ENCODE data around the gene GALNS. TPM values are rescaled to one million over a fixed set of nuclear protein-coding genes. Genes with fewer than 3 reads are reported as not detected.
"Not testable (repeated sequence)": the region's sequence is repeated elsewhere in the genome, so short reads cannot be mapped to it uniquely, and the experiment has no call there.

Gene GALNS
- total and polyA plus RNA-seq, 4 donors: 9.3 to 44.1 (median 28.9) TPM

DNA sequence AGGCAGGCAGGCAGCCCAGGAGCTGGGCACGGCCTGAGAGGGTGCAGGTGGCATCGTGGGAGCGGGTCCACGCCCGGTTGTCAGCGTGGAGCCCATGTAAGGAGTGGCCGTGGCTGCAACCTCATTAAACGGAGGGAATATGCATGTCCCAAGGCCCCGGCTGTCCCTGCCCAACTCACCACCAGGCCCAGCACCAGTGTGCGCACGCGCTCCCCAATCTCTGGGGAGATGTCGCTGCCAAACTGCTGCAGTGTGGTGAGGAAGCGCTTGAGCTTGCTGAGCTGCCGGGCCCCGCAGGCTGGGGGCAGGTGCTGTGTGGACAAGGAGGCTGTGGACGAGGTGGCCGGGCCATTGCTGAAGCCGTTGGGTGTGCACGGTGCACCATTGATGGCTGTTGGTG lies 35.3 kb upstream of the GALNS start:
- no peak overlapping the region for H3K27ac ChIP-seq (ENCODE audit: low read depth in 1 of 2, low read length in 2 of 2)

DNA sequence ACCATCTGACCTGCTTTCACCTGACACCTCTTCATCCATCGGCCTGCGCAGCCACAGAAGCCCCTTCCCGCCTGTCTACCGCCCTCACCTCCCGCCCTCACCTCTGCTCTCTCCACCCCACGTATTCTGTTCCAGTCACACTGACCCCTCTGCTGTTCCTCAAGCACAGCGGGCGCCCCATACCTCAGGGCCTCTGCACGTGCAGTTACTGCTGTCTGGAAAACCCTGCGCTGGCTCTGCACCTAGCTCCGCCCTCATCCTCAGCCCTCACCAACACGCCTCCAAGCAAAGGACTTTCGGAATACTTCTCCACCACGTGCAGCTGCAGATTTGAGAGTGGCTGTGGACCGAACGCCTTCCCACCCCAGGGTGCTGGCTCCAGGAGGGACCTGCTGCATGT lies 34.3 kb upstream of the GALNS start:
- ATAC-seq (ENCODE audit: low FRiP score): no peak
- H3K4me3 ChIP-seq (ENCODE audit: low read length in 2 of 2): no peak overlapping the region
- 87 to 96% methylated on average over 16 of the region's 16 CpGs for WGBS, 2 donors
- H3K36me3 ChIP-seq (ENCODE audit: control insufficient read depth in 1 of 2, insufficient read depth in 2 of 2, low read length in 1 of 2): no peaks in the 10 kb centered on the region
- H3K4me1 ChIP-seq (ENCODE audit: control insufficient read depth in 1 of 2, insufficient read depth in 2 of 2, low read length in 2 of 2): no peaks in the 10 kb centered on the region
- H3K27ac ChIP-seq (ENCODE audit: low read depth in 1 of 2, low read length in 2 of 2): no peak overlapping the region
- H3K27me3 ChIP-seq (ENCODE audit: control insufficient read depth in 1 of 2, insufficient read depth in 2 of 2, low read length in 1 of 2): no peaks in the 10 kb centered on the region
- intact Hi-C loops (cut with DNase I): no loop called here
- no peak for DNase-seq
- no peaks in the 10 kb centered on the region for H3K9me3 ChIP-seq (ENCODE audit: control insufficient read depth, low read length)

More for the DNA sequence above, 35.3 kb upstream of the GALNS start:
- Histone ChIP-seq H3K27me3 (ENCODE audit: control insufficient read depth in 1 of 2, insufficient read depth in 2 of 2, low read length in 1 of 2) (no peaks in the 10 kb centered on the region), H3K4me3 (ENCODE audit: low read length in 2 of 2) (no peak overlapping the region), H3K36me3 (ENCODE audit: control insufficient read depth in 1 of 2, insufficient read depth in 2 of 2, low read length in 1 of 2) (no peaks in the 10 kb centered on the region), H3K4me1 (ENCODE audit: control insufficient read depth in 1 of 2, insufficient read depth in 2 of 2, low read length in 2 of 2) (no peaks in the 10 kb centered on the region), H3K9me3 (ENCODE audit: control insufficient read depth, low read length) (no peaks in the 10 kb centered on the region)
- ATAC-seq (ENCODE audit: low FRiP score) (no peak), DNase-seq (no peak)
- WGBS, 2 donors: 91 to 92% methylated on average over 20 of the region's 20 CpGs
- intact Hi-C loops (cut with DNase I): no loop called here

DNA sequence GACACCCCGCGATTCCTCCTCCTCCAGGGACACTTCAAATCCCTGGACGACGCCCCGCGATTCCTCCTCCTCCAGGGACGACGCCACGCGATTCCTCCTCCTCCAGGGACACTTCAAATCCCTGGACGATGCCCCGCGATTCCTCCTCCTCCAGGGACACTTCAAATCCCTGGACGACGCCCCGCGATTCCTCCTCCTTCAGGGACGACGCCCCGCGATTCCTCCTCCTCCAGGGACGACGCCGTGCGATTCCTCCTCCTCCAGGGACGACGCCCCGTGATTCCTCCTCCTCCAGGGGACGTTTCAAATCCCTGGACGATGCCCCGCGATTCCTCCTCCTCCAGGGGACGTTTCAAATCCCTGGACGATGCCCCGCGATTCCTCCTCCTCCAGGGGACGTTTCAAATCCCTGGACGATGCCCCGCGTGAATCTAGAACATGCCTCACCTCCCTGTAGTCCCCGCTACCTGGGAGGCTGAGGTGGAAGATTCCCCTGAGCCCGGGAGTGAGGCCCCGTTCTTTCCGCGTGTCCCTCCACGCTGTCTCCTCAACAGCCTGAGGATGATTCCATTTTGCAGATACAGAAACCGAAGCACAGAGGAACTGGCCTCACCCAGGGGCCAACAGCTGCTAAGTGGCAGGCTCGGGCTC lies 33.1 kb upstream of the GALNS start:
- H3K4me3 ChIP-seq (ENCODE audit: low read length in 2 of 2); H3K27ac ChIP-seq (ENCODE audit: low read depth in 1 of 2, low read length in 2 of 2); H3K36me3 ChIP-seq (ENCODE audit: control insufficient read depth in 1 of 2, insufficient read depth in 2 of 2, low read length in 1 of 2); H3K9me3 ChIP-seq (ENCODE audit: control insufficient read depth, low read length); H3K27me3 ChIP-seq (ENCODE audit: control insufficient read depth in 1 of 2, insufficient read depth in 2 of 2, low read length in 1 of 2); H3K4me1 ChIP-seq (ENCODE audit: control insufficient read depth in 1 of 2, insufficient read depth in 2 of 2, low read length in 2 of 2); ATAC-seq (ENCODE audit: low FRiP score); intact Hi-C loops (cut with DNase I); DNase-seq: not testable (repeated sequence)
- WGBS, 2 donors: 94 to 95% methylated on average over 48 of the region's 48 CpGs

DNA sequence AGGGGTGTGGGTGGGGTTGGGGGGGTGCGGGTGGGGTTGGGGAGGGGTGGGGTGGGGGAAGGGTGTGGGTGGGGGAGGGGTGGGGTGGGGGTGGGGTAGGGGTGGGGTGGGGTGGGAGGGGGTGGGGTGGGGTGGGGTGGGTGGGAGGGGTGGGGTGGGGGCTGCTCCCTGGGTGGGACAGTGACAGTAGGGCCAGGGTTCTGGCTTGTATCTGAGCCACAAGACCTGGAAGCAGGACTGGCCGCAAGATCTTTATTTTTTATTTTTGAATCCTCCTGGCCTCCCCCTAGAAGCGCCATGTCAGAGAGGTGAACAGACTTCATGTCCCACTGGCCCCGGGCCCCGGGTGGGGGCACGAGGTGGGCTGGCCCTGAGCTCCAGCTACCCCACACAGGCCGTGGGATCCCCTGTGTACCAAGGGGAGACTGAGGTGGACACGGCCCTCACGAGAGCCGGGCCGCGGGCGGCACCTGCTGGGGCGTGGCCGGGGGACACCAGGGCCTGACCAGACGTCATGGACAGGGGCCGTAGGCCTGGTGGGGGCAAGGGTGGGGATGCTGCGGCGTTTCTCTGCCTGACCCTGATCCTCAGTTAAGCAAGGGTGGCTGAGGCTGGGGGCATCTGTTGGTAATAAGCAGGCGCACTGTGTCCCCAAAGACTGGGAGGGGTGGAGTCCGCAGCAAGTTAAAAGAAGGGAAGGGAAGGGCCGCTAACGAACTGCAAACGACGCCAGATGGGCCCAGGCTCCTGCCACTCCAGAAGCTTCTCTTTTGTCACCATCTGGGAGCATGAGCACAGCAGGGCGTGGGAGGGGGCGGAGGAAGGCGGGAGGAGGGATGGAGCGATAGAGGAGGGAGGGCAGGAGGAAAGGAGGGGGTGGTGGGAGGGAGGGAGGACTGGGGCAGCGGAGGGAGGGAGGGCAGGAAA lies 32.0 kb upstream of the GALNS start:
- DNase-seq (no peak), ATAC-seq (ENCODE audit: low FRiP score) (no peak)
- Histone ChIP-seq H3K9me3 (ENCODE audit: control insufficient read depth, low read length) (no peaks in the 10 kb centered on the region), H3K36me3 (ENCODE audit: control insufficient read depth in 1 of 2, insufficient read depth in 2 of 2, low read length in 1 of 2) (no peaks in the 10 kb centered on the region), H3K4me1 (ENCODE audit: control insufficient read depth in 1 of 2, insufficient read depth in 2 of 2, low read length in 2 of 2) (no peaks in the 10 kb centered on the region), H3K27ac (ENCODE audit: low read depth in 1 of 2, low read length in 2 of 2) (no peak overlapping the region), H3K4me3 (ENCODE audit: low read length in 2 of 2) (no peak overlapping the region), H3K27me3 (ENCODE audit: control insufficient read depth in 1 of 2, insufficient read depth in 2 of 2, low read length in 1 of 2) (no peaks in the 10 kb centered on the region)
- 88 to 90% methylated on average over 24 to 30 of the region's 30 CpGs for WGBS, 2 donors
- intact Hi-C loops (cut with DNase I): no loop called here

DNA sequence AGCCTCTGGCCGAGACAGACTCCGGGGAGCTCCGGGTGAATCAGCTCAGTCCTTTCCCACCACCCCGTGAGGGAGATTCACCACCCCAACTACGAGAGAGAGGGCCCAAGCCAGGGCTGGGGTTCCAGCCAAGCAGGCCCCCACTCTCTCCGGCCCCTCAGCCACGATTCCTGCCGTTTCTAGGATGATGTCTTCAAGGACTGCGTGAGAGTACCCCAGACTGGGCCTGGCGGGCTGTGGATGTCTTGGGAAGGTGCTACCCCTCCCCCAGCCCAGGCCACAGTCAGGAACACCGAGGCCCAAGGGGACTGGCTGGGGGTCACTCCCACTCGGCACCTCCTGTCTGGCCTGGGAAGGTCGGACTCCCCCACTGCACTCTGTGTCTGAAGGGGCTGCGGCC lies 31.3 kb upstream of the GALNS start:
- WGBS, 2 donors: 84 to 88% methylated on average over 12 to 14 of the region's 14 CpGs
- intact Hi-C loops (cut with DNase I): no loop called here
- Histone ChIP-seq H3K27me3 (ENCODE audit: control insufficient read depth in 1 of 2, insufficient read depth in 2 of 2, low read length in 1 of 2) (no peaks in the 10 kb centered on the region), H3K4me1 (ENCODE audit: control insufficient read depth in 1 of 2, insufficient read depth in 2 of 2, low read length in 2 of 2) (no peaks in the 10 kb centered on the region), H3K27ac (ENCODE audit: low read depth in 1 of 2, low read length in 2 of 2) (no peak overlapping the region), H3K4me3 (ENCODE audit: low read length in 2 of 2) (no peak overlapping the region), H3K9me3 (ENCODE audit: control insufficient read depth, low read length) (no peaks in the 10 kb centered on the region), H3K36me3 (ENCODE audit: control insufficient read depth in 1 of 2, insufficient read depth in 2 of 2, low read length in 1 of 2) (no peaks in the 10 kb centered on the region)
- no peak for DNase-seq
- no peak for ATAC-seq (ENCODE audit: low FRiP score)

DNA sequence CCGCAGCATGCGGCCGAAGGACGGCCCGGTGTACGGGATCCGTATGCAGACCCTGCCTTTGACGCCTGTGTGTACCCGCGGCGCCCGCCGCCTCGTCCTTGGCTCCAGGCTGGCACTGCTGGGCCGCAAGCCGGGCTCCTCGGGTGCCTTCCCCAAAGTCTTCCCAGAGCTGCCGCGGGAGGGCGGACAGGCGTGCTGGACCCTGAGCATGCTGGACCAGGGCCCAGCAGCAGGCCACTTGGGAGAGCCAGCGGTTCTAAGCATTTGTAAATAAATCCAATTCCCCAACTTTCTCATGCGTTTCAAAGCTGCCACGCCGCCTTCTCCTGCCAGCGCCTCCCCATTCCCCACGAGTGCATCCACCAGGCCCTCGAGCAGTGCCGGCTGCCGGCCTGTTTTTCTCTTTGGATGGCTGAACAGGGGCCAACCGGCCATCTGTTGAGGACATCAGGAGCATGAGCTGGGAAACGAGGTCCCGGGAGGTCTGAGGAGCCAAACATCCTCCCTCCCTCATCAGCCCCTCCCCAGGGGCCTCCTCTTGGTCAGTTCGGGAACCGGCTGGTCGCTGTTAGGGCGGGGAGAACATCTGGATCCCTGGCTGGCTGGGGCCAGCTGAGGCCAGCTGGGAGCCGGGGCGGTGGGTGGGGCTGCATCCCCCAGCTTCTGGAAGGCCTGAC lies 30.2 kb upstream of the GALNS start:
- Histone ChIP-seq H3K27ac (ENCODE audit: low read depth in 1 of 2, low read length in 2 of 2) (no peak overlapping the region), H3K4me3 (ENCODE audit: low read length in 2 of 2) (no peak overlapping the region), H3K36me3 (ENCODE audit: control insufficient read depth in 1 of 2, insufficient read depth in 2 of 2, low read length in 1 of 2) (no peaks in the 10 kb centered on the region), H3K4me1 (ENCODE audit: control insufficient read depth in 1 of 2, insufficient read depth in 2 of 2, low read length in 2 of 2) (no peaks in the 10 kb centered on the region), H3K9me3 (ENCODE audit: control insufficient read depth, low read length) (no peaks in the 10 kb centered on the region), H3K27me3 (ENCODE audit: control insufficient read depth in 1 of 2, insufficient read depth in 2 of 2, low read length in 1 of 2) (no peaks in the 10 kb centered on the region)
- WGBS, 2 donors: 86 to 89% methylated on average over 39 of the region's 39 CpGs
- DNase-seq (no peak), ATAC-seq (ENCODE audit: low FRiP score) (no peak)
- intact Hi-C loops (cut with DNase I): no loop called here

DNA sequence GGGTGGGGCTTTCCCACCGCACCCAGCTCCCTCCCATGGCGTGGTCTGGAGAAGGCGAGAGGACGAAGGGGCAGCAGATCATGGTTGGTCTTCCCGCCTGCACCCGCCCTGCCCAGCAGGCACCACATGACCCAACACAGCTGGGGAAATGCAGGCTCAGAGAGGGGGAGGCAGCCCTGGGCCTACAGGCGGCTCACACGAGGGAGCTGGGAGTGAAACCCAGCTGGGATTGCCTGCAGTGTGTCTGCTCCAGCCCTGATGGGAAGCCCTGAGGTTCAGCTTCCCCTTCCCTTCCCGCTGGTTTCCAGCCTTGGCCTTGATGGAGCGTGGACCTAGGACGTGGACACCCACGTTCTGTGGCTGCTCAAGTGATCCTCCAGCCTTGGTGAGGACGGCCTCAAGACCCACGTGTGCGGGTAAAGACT lies 29.7 kb upstream of the GALNS start:
- Histone ChIP-seq H3K27ac (ENCODE audit: low read depth in 1 of 2, low read length in 2 of 2) (no peak overlapping the region), H3K9me3 (ENCODE audit: control insufficient read depth, low read length) (no peaks in the 10 kb centered on the region), H3K4me3 (ENCODE audit: low read length in 2 of 2) (no peak overlapping the region), H3K27me3 (ENCODE audit: control insufficient read depth in 1 of 2, insufficient read depth in 2 of 2, low read length in 1 of 2) (no peaks in the 10 kb centered on the region), H3K4me1 (ENCODE audit: control insufficient read depth in 1 of 2, insufficient read depth in 2 of 2, low read length in 2 of 2) (no peaks in the 10 kb centered on the region), H3K36me3 (ENCODE audit: control insufficient read depth in 1 of 2, insufficient read depth in 2 of 2, low read length in 1 of 2) (no peaks in the 10 kb centered on the region)
- 95 to 97% methylated on average over 13 to 15 of the region's 15 CpGs for WGBS, 2 donors
- no peak for ATAC-seq (ENCODE audit: low FRiP score)
- intact Hi-C loops (cut with DNase I): no loop called here
- DNase-seq: no peak

DNA sequence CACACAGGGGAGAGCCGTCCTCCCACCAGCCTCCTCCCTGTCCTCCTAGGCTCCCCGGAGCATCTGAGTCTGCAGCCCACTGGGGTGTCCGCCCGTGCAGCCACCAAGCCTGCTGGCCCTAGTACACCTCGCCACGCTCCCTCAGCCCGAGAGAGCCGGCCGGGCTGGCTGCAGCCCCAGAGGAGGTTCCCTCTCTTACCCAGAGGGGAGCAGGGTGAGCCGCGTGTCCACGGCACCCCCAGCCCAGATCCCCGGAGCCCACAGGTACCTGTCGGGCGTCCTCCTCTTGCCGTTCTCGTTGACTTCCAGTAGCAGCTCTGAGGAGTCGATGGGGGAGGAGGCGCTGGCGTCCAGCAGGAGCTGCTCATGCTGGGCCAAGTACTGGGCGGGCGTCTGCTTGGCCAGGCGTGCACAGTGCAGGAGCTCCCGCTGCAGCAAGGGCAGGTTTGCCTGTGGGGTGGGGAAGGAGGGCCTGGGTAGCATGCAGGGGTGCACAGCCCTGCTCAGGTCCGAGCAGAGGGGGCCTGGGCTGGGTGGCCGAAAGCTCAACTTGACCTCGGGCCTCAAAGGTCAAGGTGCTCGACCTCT lies 29.0 kb upstream of the GALNS start:
- 93% methylated on average over 28 of the region's 28 CpGs for WGBS, 2 donors
- H3K4me3 ChIP-seq (ENCODE audit: low read length in 2 of 2): no peak overlapping the region
- no peak for DNase-seq
- no peaks in the 10 kb centered on the region for H3K27me3 ChIP-seq (ENCODE audit: control insufficient read depth in 1 of 2, insufficient read depth in 2 of 2, low read length in 1 of 2)
- no peak overlapping the region for H3K27ac ChIP-seq (ENCODE audit: low read depth in 1 of 2, low read length in 2 of 2)
- no peaks in the 10 kb centered on the region for H3K36me3 ChIP-seq (ENCODE audit: control insufficient read depth in 1 of 2, insufficient read depth in 2 of 2, low read length in 1 of 2)
- H3K9me3 ChIP-seq (ENCODE audit: control insufficient read depth, low read length): no peaks in the 10 kb centered on the region
- ATAC-seq (ENCODE audit: low FRiP score): no peak
- intact Hi-C loops (cut with DNase I): no loop called here
- no peaks in the 10 kb centered on the region for H3K4me1 ChIP-seq (ENCODE audit: control insufficient read depth in 1 of 2, insufficient read depth in 2 of 2, low read length in 2 of 2)
